K562 (cell line): ENCODE results near the gene TMEM267. TPM values are rescaled to one million over a fixed set of nuclear protein-coding genes. Genes with fewer than 3 reads are reported as not detected.
A peak's percentile ranks its signal among the peaks of the same experiment; 100 is the strongest.

ENCODE experiments used
- KDM2B ChIP-seq: fragments of 250-450 bp; sonication (Bioruptor Pico); IDR thresholded peaks from 2 replicates; pipeline ENCODE4 v1.8.0; 2021; ENCODE audit warnings: mild to moderate bottlenecking, moderate library complexity
- L3MBTL2 ChIP-seq: fragments of 450-650 bp; IDR thresholded peaks from 2 replicates; pipeline ENCODE4 v1.6.1; 2016; ENCODE audit warnings: mild to moderate bottlenecking, moderate library complexity
- MAFG ChIP-seq: fragments of 450-650 bp; conservative IDR thresholded peaks from 2 replicates; pipeline ENCODE4 v1.6.1; 2016; ENCODE audit warnings: missing genetic modification characterization, missing compliant biosample characterization
- MTA3 ChIP-seq: fragments of 450-650 bp; formaldehyde crosslinking; IDR thresholded peaks from 2 replicates; pipeline ENCODE4 v1.6.1; 2017; ENCODE audit warnings: mild to moderate bottlenecking, borderline replicate concordance
- RREB1 ChIP-seq: fragments of 250-450 bp; sonication (Bioruptor Pico); IDR thresholded peaks from 2 replicates; pipeline ENCODE4 v1.4.0; 2020
- SMARCC2 ChIP-seq: fragments of 450-650 bp; IDR thresholded peaks from 2 replicates; pipeline ENCODE4 v1.6.1; 2017; ENCODE audit warnings: antibody characterized with exemption, moderate library complexity, mild to moderate bottlenecking, low read depth
- TSC22D4 ChIP-seq: fragments of 450-650 bp; IDR thresholded peaks from 2 replicates; pipeline ENCODE4 v1.6.1; 2016; ENCODE audit warnings: missing genetic modification characterization, missing biosample characterization, control low read depth
- USF2 ChIP-seq: sonication (generic); formaldehyde crosslinking; IDR thresholded peaks from 2 replicates; pipeline ENCODE4 v1.5.0; 2020; ENCODE audit warnings: missing genetic modification reagents
- ZKSCAN1 ChIP-seq: fragments of 150-350 bp; IDR thresholded peaks from 2 replicates; pipeline ENCODE4 v1.6.1; 2016; ENCODE audit warnings: low read depth, low read length
- ZNF274 ChIP-seq: IDR thresholded peaks from 2 replicates; pipeline ENCODE4 v1.6.1; 2011; ENCODE audit warnings: low read depth, mild to moderate bottlenecking, low read length, moderate library complexity, borderline replicate concordance
- ZNF79 ChIP-seq: fragments of 250-450 bp; sonication (Bioruptor Pico); IDR thresholded peaks from 2 replicates; pipeline ENCODE4 v1.4.0; 2020; ENCODE audit warnings: low read depth, mild to moderate bottlenecking, moderate library complexity
- ZSCAN32 ChIP-seq: fragments of 450-650 bp; formaldehyde crosslinking; IDR thresholded peaks from 2 replicates; pipeline ENCODE4 v1.4.0; 2020; ENCODE audit warnings: mild to moderate bottlenecking, moderate library complexity
- polyA plus RNA-seq, 8 experiments: library from polyadenylated mRNA; depleted of rRNA in 4 of 8; stranded (reverse) in 5 of 8; unstranded in 3 of 8; fragments of >200 nt; fragmentation: Nextera tagmentation in 2 of 8; fragmentation: Illumina TruSeq in 1 of 8; extraction: Ambion mirVana in 2 of 8; extraction: Trizol in 1 of 8; gene quantifications; 2 replicates each; pipeline versions ENCODE4 v1.2.1 to v1.2.3, GENCODE V29; 2011 to 2014; ENCODE audit warnings: inconsistent platforms in 1 of 8, missing spikeins in 1 of 8
- total RNA-seq, 7 experiments: library from RNA; depleted of rRNA in 6 of 7; stranded (reverse); fragments of >200 nt in 6 of 7; fragmentation: Illumina TruSeq in 2 of 7; extraction: Trizol in 2 of 7; gene quantifications; 2 replicates each; pipeline versions ENCODE4 v1.2.1 to v1.2.3, GENCODE V29; 2011 to 2021; ENCODE audit warnings: low replicate concordance in 1 of 7

TMEM267 gene
- total and polyA plus RNA-seq, 9 of the 15 experiments (the other 6 are each of a cell fraction or from before 2014, with no cell fraction given), result 8.1 to 61.1 (median 17.8) TPM

GRCh38 chr5:43415935-43416802, 67.5 kb downstream of the TMEM267 start (continued):
- TF ChIP-seq USF2 (CRISPR knock-in tag) (no peak), ZSCAN32 (CRISPR knock-in tag) (no peak), L3MBTL2 (peak; percentile 79), SMARCC2 (peak; percentile 91; the same call in 1 of the 2 replicates), MTA3 (peak; percentile 49; the same call in 1 of the 2 replicates), MAFG (tag) (no peak), KDM2B (CRISPR knock-in tag) (no peak), ZNF79 (CRISPR knock-in tag) (no peak), ZNF274 (no peak), TSC22D4 (no peak), RREB1 (CRISPR knock-in tag) (no peak), ZKSCAN1 (no peak)
